Central memory CD8-positive, alpha-beta T cell (primary cell): ENCODE results near the gene PMFBP1.

ENCODE experiments used
- ATAC-seq: fragments of 150-1000 bp; cut with Tn5 transposase; replicated peaks from 2 replicates; pipeline ENCODE4 v1.10.0; 2022; ENCODE audit warnings: mild to moderate bottlenecking, moderate FRiP score, moderate number of reproducible peaks; ENCODE audit not compliant: poor library complexity, severe bottlenecking; ENCODE audit errors: extremely low read depth
- DNase-seq, 2 donors: peaks; one replicate each; pipeline ENCODE4 v3.0.0; 2021; ENCODE audit warnings: low spot score in 2 of 2
- H3K27ac Mint-ChIP-seq: one replicate; pipeline ENCODE4 v1.8.0; 2022; ENCODE audit warnings: low read depth, mild to moderate bottlenecking, moderate library complexity, mixed read lengths
- H3K27me3 Mint-ChIP-seq: one replicate; pipeline ENCODE4 v1.8.0; 2022; ENCODE audit warnings: mixed read lengths
- H3K36me3 Mint-ChIP-seq: one replicate; pipeline ENCODE4 v1.8.0; 2022; ENCODE audit warnings: mild to moderate bottlenecking, moderate library complexity, mixed read lengths; ENCODE audit not compliant: insufficient read depth
- H3K4me1 Mint-ChIP-seq: one replicate; pipeline ENCODE4 v1.8.0; 2022; ENCODE audit warnings: mixed read lengths
- H3K4me3 Mint-ChIP-seq: one replicate; pipeline ENCODE4 v1.8.0; 2022; ENCODE audit warnings: mild to moderate bottlenecking, moderate library complexity, mixed read lengths
- H3K9me3 Mint-ChIP-seq: one replicate; pipeline ENCODE4 v1.8.0; 2022; ENCODE audit warnings: mixed read lengths

The PMFBP1 gene

GRCh38 chr16:72174726-72175125 lies 2.8 kb upstream of the PMFBP1 start:
- DNase-seq (no peak), ATAC-seq (no peak)
- no peak overlapping the region for H3K4me3 Mint-ChIP-seq
- H3K36me3 Mint-ChIP-seq: peaks cover 2% of the 10 kb centered on the region
- no peak overlapping the region for H3K27ac Mint-ChIP-seq
- no peaks in the 10 kb centered on the region for H3K4me1 Mint-ChIP-seq
- peaks cover 37% of the 10 kb centered on the region for H3K27me3 Mint-ChIP-seq
- H3K9me3 Mint-ChIP-seq: peaks cover 4% of the 10 kb centered on the region

- Mint-ChIP-seq H3K27ac (no peak overlapping the region), H3K27me3 (peaks cover 37% of the 10 kb centered on the region), H3K4me1 (no peaks in the 10 kb centered on the region), H3K36me3 (peaks cover 2% of the 10 kb centered on the region), H3K4me3 (no peak overlapping the region), H3K9me3 (peaks cover 4% of the 10 kb centered on the region)
- ATAC-seq (no peak), DNase-seq (no peak)
These were observed 2.0 kb upstream of the PMFBP1 start for GRCh38 chr16:72173997-72174396.

- Mint-ChIP-seq H3K9me3 (no peaks in the 10 kb centered on the region), H3K4me3 (no peak overlapping the region), H3K27ac (no peak overlapping the region), H3K4me1 (no peaks in the 10 kb centered on the region), H3K27me3 (peaks cover 48% of the 10 kb centered on the region), H3K36me3 (no peaks in the 10 kb centered on the region)
- no peak for ATAC-seq
- no peak for DNase-seq
These were observed 719 bp downstream of the PMFBP1 start for GRCh38 chr16:72171236-72171635.

- Mint-ChIP-seq H3K4me3 (no peak overlapping the region), H3K9me3 (no peaks in the 10 kb centered on the region), H3K27me3 (peaks cover 52% of the 10 kb centered on the region), H3K4me1 (no peaks in the 10 kb centered on the region), H3K27ac (no peak overlapping the region), H3K36me3 (no peaks in the 10 kb centered on the region)
- no peak for DNase-seq
- no peak for ATAC-seq
These were observed 2.2 kb downstream of the PMFBP1 start for GRCh38 chr16:72169708-72170107.

- H3K9me3 Mint-ChIP-seq: no peaks in the 10 kb centered on the region
- no peak for ATAC-seq
These were observed 3.6 kb downstream of the PMFBP1 start for GRCh38 chr16:72168365-72168764.

GRCh38 chr16:72166954-72167561 lies 4.9 kb downstream of the PMFBP1 start:
- DNase-seq (no peak), ATAC-seq (no peak)
- Mint-ChIP-seq H3K4me1 (no peaks in the 10 kb centered on the region), H3K4me3 (no peak overlapping the region), H3K27me3 (peaks cover 65% of the 10 kb centered on the region), H3K36me3 (no peaks in the 10 kb centered on the region), H3K27ac (no peak overlapping the region), H3K9me3 (no peaks in the 10 kb centered on the region)

More at GRCh38 chr16:72168365-72168764, 3.6 kb downstream of the PMFBP1 start:
- Mint-ChIP-seq H3K36me3 (no peaks in the 10 kb centered on the region), H3K4me1 (no peaks in the 10 kb centered on the region), H3K27ac (no peak overlapping the region), H3K27me3 (peaks cover 56% of the 10 kb centered on the region), H3K4me3 (no peak overlapping the region)
- DNase-seq: no peak

GRCh38 chr16:72166151-72166550 lies 5.8 kb downstream of the PMFBP1 start:
- DNase-seq (no peak), ATAC-seq (no peak)
- Mint-ChIP-seq H3K27me3 (peaks cover 66% of the 10 kb centered on the region), H3K27ac (no peak overlapping the region), H3K4me3 (no peak overlapping the region), H3K9me3 (no peaks in the 10 kb centered on the region), H3K4me1 (no peaks in the 10 kb centered on the region), H3K36me3 (no peaks in the 10 kb centered on the region)

- no peak for ATAC-seq
- H3K27ac Mint-ChIP-seq: no peak overlapping the region
- no peak overlapping the region for H3K4me3 Mint-ChIP-seq
- no peak for DNase-seq
- no peaks in the 10 kb centered on the region for H3K36me3 Mint-ChIP-seq
- no peaks in the 10 kb centered on the region for H3K9me3 Mint-ChIP-seq
- H3K4me1 Mint-ChIP-seq: no peaks in the 10 kb centered on the region
- peaks cover 66% of the 10 kb centered on the region for H3K27me3 Mint-ChIP-seq
These were observed 7.3 kb downstream of the PMFBP1 start for GRCh38 chr16:72164691-72165090.

- Mint-ChIP-seq H3K9me3 (no peaks in the 10 kb centered on the region), H3K36me3 (no peaks in the 10 kb centered on the region), H3K4me3 (no peak overlapping the region), H3K27ac (no peak overlapping the region), H3K27me3 (peaks cover 60% of the 10 kb centered on the region), H3K4me1 (no peaks in the 10 kb centered on the region)
- ATAC-seq (no peak), DNase-seq (no peak)
These were observed 9.8 kb downstream of the PMFBP1 start for GRCh38 chr16:72162105-72162692.

GRCh38 chr16:72159801-72160200 lies 12.2 kb downstream of the PMFBP1 start:
- Mint-ChIP-seq H3K4me3 (no peak overlapping the region), H3K36me3 (no peaks in the 10 kb centered on the region), H3K27me3 (peaks cover 43% of the 10 kb centered on the region), H3K9me3 (no peaks in the 10 kb centered on the region), H3K4me1 (no peaks in the 10 kb centered on the region), H3K27ac (no peak overlapping the region)
- ATAC-seq: no peak
- no peak for DNase-seq

GRCh38 chr16:72159386-72159785 lies 12.6 kb downstream of the PMFBP1 start:
- ATAC-seq: no peak
- Mint-ChIP-seq H3K4me1 (no peaks in the 10 kb centered on the region), H3K36me3 (no peaks in the 10 kb centered on the region), H3K27me3 (peaks cover 39% of the 10 kb centered on the region), H3K27ac (no peak overlapping the region), H3K4me3 (no peak overlapping the region), H3K9me3 (no peaks in the 10 kb centered on the region)
- DNase-seq: no peak

GRCh38 chr16:72149676-72150464 lies 22.1 kb downstream of the PMFBP1 start:
- Mint-ChIP-seq H3K9me3 (no peaks in the 10 kb centered on the region), H3K4me1 (no peaks in the 10 kb centered on the region), H3K36me3 (no peaks in the 10 kb centered on the region), H3K4me3 (no peak overlapping the region), H3K27ac (no peak overlapping the region), H3K27me3 (no peaks in the 10 kb centered on the region)
- DNase-seq (no peak), ATAC-seq (no peak)

GRCh38 chr16:72142476-72142875 lies 29.5 kb downstream of the PMFBP1 start:
- Mint-ChIP-seq H3K27me3 (peaks cover 27% of the 10 kb centered on the region), H3K4me3 (no peak overlapping the region), H3K4me1 (no peaks in the 10 kb centered on the region), H3K36me3 (no peaks in the 10 kb centered on the region), H3K9me3 (no peaks in the 10 kb centered on the region), H3K27ac (no peak overlapping the region)
- ATAC-seq (no peak), DNase-seq (no peak)
